ENCODE data around the gene HBG1.

HBG1 gene

DNA sequence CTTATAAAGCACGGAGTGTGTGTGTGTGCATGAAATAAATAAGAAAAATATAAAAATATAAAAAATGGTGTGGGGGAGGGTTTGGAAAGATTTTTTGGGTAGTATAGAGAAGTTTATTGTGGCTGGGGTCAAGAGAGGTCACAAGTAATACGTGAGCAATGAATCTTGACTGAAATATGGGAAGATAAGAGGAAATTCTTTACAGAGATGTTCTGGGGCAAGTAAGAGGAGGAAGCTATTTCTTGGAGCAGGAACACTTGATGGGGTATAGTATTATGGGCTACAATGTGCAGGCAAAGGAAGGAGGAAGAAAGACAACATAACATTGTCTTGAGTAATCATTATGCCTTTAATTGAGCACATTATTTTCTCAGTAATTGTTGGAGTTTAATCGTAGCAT lies 17.5 kb downstream of the HBG1 start:
- Histone ChIP-seq H3K79me2 (ENCODE audit: insufficient read depth, low read length) (no peaks in the 10 kb centered on the region), H4K20me1 (ENCODE audit: insufficient read depth, low read length, poor library complexity, severe bottlenecking) (no peaks in the 10 kb centered on the region), H3K9me3 (ENCODE audit: insufficient read depth, low read depth, low read length) (no peaks in the 10 kb centered on the region), H3K4me1 (ENCODE audit: insufficient read depth, low read length, poor library complexity, severe bottlenecking) (no peaks in the 10 kb centered on the region), H3K27me3 (ENCODE audit: insufficient read depth, low read length, poor library complexity, severe bottlenecking) (no peaks in the 10 kb centered on the region), H3K9ac (ENCODE audit: low read depth, low read length, poor library complexity, severe bottlenecking) (no peak overlapping the region), H3K4me3 (ENCODE audit: low read length, poor library complexity, severe bottlenecking) (no peak overlapping the region), H2AFZ (ENCODE audit: low read length) (no peak overlapping the region), H3K9me2 (replicated peaks; ENCODE audit: low read depth, low read length) (no peaks in the 10 kb centered on the region), H3K36me3 (ENCODE audit: insufficient read depth, low read length) (no peaks in the 10 kb centered on the region), H3F3A (ENCODE audit: low read depth) (no peaks in the 10 kb centered on the region), H3K4me2 (ENCODE audit: low read depth, low read length, poor library complexity, severe bottlenecking) (no peak overlapping the region)
- TF ChIP-seq EZH2phosphoT487 (IDR thresholded peaks at IDR 0.05; ENCODE audit: borderline replicate concordance), result no peak
- TF ChIP-seq, protein P1, sequence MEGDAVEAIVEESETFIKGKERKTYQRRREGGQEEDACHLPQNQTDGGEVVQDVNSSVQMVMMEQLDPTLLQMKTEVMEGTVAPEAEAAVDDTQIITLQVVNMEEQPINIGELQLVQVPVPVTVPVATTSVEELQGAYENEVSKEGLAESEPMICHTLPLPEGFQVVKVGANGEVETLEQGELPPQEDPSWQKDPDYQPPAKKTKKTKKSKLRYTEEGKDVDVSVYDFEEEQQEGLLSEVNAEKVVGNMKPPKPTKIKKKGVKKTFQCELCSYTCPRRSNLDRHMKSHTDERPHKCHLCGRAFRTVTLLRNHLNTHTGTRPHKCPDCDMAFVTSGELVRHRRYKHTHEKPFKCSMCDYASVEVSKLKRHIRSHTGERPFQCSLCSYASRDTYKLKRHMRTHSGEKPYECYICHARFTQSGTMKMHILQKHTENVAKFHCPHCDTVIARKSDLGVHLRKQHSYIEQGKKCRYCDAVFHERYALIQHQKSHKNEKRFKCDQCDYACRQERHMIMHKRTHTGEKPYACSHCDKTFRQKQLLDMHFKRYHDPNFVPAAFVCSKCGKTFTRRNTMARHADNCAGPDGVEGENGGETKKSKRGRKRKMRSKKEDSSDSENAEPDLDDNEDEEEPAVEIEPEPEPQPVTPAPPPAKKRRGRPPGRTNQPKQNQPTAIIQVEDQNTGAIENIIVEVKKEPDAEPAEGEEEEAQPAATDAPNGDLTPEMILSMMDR (conservative IDR thresholded peaks at IDR 0.05; ENCODE audit: low read length), result no peak

DNA sequence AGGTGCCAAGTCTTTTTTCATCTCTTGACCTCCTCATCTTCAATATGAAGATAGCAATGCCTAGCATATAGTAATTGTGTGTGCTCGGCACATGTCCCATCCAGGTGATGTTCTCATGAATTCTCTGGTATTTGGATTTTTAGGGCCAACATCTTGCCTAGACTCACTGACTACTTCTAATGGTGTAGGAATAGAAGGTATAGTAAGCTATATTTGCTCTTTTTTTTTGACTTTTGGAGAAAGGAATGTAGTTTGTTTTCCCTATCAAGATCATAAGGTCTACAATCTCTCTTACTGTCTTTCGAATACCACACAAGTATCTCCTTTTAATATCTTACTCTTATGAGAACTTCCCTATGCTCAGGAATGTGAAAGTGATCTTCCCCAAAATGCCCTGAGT lies 18.5 kb downstream of the HBG1 start:
- Histone ChIP-seq H3K9me2 (replicated peaks; ENCODE audit: low read depth, low read length) (no peaks in the 10 kb centered on the region), H3K9me3 (ENCODE audit: insufficient read depth, low read depth, low read length) (no peaks in the 10 kb centered on the region), H3F3A (ENCODE audit: low read depth) (no peaks in the 10 kb centered on the region), H4K20me1 (ENCODE audit: insufficient read depth, low read length, poor library complexity, severe bottlenecking) (no peaks in the 10 kb centered on the region), H3K27me3 (ENCODE audit: insufficient read depth, low read length, poor library complexity, severe bottlenecking) (no peaks in the 10 kb centered on the region), H3K36me3 (ENCODE audit: insufficient read depth, low read length) (no peaks in the 10 kb centered on the region), H3K9ac (ENCODE audit: low read depth, low read length, poor library complexity, severe bottlenecking) (no peak overlapping the region), H2AFZ (ENCODE audit: low read length) (no peak overlapping the region), H3K79me2 (ENCODE audit: insufficient read depth, low read length) (no peaks in the 10 kb centered on the region), H3K4me1 (ENCODE audit: insufficient read depth, low read length, poor library complexity, severe bottlenecking) (no peaks in the 10 kb centered on the region), H3K4me2 (ENCODE audit: low read depth, low read length, poor library complexity, severe bottlenecking) (no peak overlapping the region), H3K4me3 (ENCODE audit: low read length, poor library complexity, severe bottlenecking) (no peak overlapping the region)
- TF ChIP-seq EZH2phosphoT487 (IDR thresholded peaks at IDR 0.05; ENCODE audit: borderline replicate concordance), result no peak
- TF ChIP-seq, protein P1 (conservative IDR thresholded peaks at IDR 0.05; ENCODE audit: low read length), result no peak

DNA sequence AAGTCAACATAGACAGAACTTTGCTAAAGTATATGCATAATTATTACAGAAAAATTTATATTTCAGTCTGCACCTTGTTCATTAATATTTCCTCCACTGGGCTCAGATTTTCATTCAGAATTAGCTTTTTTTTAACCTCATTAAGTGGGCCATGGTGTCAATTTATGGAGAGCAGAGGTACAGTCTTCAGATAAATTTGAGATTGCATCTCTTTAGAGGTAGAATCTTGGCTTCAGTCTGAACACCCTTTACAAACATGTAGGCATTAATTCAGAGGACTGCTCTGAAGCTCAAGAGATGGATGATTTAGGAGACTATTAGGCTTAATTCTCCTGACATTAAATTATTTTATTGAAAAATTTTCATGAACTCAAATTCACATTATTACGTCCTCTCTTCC lies 19.4 kb downstream of the HBG1 start:
- no peaks in the 10 kb centered on the region for H3K4me1 ChIP-seq (ENCODE audit: insufficient read depth, low read length, poor library complexity, severe bottlenecking)
- H3K9me3 ChIP-seq (ENCODE audit: insufficient read depth, low read depth, low read length), result no peaks in the 10 kb centered on the region
- no peaks in the 10 kb centered on the region for H4K20me1 ChIP-seq (ENCODE audit: insufficient read depth, low read length, poor library complexity, severe bottlenecking)
- no peak overlapping the region for H2AFZ ChIP-seq (ENCODE audit: low read length)
- TF ChIP-seq, protein P1 (conservative IDR thresholded peaks at IDR 0.05; ENCODE audit: low read length), result no peak
- TF ChIP-seq EZH2phosphoT487 (IDR thresholded peaks at IDR 0.05; ENCODE audit: borderline replicate concordance), result no peak
- H3K9ac ChIP-seq (ENCODE audit: low read depth, low read length, poor library complexity, severe bottlenecking), result no peak overlapping the region
- no peaks in the 10 kb centered on the region for H3K27me3 ChIP-seq (ENCODE audit: insufficient read depth, low read length, poor library complexity, severe bottlenecking)
- H3F3A ChIP-seq (ENCODE audit: low read depth), result no peaks in the 10 kb centered on the region
- no peaks in the 10 kb centered on the region for H3K79me2 ChIP-seq (ENCODE audit: insufficient read depth, low read length)
- H3K4me3 ChIP-seq (ENCODE audit: low read length, poor library complexity, severe bottlenecking), result no peak overlapping the region
- no peak overlapping the region for H3K4me2 ChIP-seq (ENCODE audit: low read depth, low read length, poor library complexity, severe bottlenecking)
- H3K9me2 ChIP-seq (replicated peaks; ENCODE audit: low read depth, low read length), result no peaks in the 10 kb centered on the region
- H3K36me3 ChIP-seq (ENCODE audit: insufficient read depth, low read length), result no peaks in the 10 kb centered on the region

Data from Loucy (cell line).